ES-I3 (cell line): ENCODE data around the gene THSD1.
"Not testable (repeated sequence)": the region's sequence is repeated elsewhere in the genome, so short reads cannot be mapped to it uniquely, and the experiment has no call there.

ENCODE experiments used
- H3K36me3 ChIP-seq: 2 replicates; pipeline ENCODE4 v1.6.1; 2013; ENCODE audit warnings: mild to moderate bottlenecking, low read length, control low read depth, moderate library complexity; ENCODE audit not compliant: insufficient read depth
- H3K4me1 ChIP-seq: 2 replicates; pipeline ENCODE4 v1.6.1; 2013; ENCODE audit warnings: mild to moderate bottlenecking, control low read depth, low read length; ENCODE audit not compliant: insufficient read depth
- H3K9ac ChIP-seq: 2 replicates; pipeline ENCODE4 v1.6.1; 2013; ENCODE audit warnings: low read depth, mild to moderate bottlenecking, low read length, moderate library complexity
- H3K9me3 ChIP-seq: 2 replicates; pipeline ENCODE4 v1.6.1; 2013; ENCODE audit warnings: mild to moderate bottlenecking, low read length, moderate library complexity; ENCODE audit not compliant: control insufficient read depth, insufficient read depth

Gene THSD1

GRCh38 chr13:52393572-52394357 is 12.2 kb downstream of the THSD1 start:
- H3K4me1 ChIP-seq = no peaks in the 10 kb centered on the region
- H3K9ac ChIP-seq = no peak overlapping the region
- H3K9me3 ChIP-seq = no peaks in the 10 kb centered on the region
- no peaks in the 10 kb centered on the region for H3K36me3 ChIP-seq

- Histone ChIP-seq H3K9me3 (no peaks in the 10 kb centered on the region; the same call in 1 of the 2 replicates), H3K36me3 (no peaks in the 10 kb centered on the region), H3K9ac (no peak overlapping the region), H3K4me1 (no peaks in the 10 kb centered on the region)
These were observed 18.3 kb downstream of the THSD1 start for GRCh38 chr13:52387721-52388120.

- Histone ChIP-seq H3K9ac (no peak overlapping the region), H3K9me3 (no peaks in the 10 kb centered on the region; the same call in 1 of the 2 replicates), H3K4me1 (no peaks in the 10 kb centered on the region), H3K36me3 (no peaks in the 10 kb centered on the region)
These were observed 20.1 kb downstream of the THSD1 start for GRCh38 chr13:52385870-52386269.

GRCh38 chr13:52383366-52383765 is 22.6 kb downstream of the THSD1 start:
- Histone ChIP-seq H3K4me1 (no peaks in the 10 kb centered on the region), H3K36me3 (no peaks in the 10 kb centered on the region), H3K9me3 (no peaks in the 10 kb centered on the region; the same call in 1 of the 2 replicates), H3K9ac (no peak overlapping the region)

GRCh38 chr13:52378312-52378711 is 27.7 kb downstream of the THSD1 start:
- no peaks in the 10 kb centered on the region for H3K9me3 ChIP-seq

GRCh38 chr13:52377898-52378297 is 28.1 kb downstream of the THSD1 start:
- H3K9ac ChIP-seq = no peak overlapping the region
- H3K36me3 ChIP-seq = no peaks in the 10 kb centered on the region
- no peaks in the 10 kb centered on the region for H3K4me1 ChIP-seq
- H3K9me3 ChIP-seq = no peaks in the 10 kb centered on the region

More at GRCh38 chr13:52378312-52378711, 27.7 kb downstream of the THSD1 start:
- H3K36me3 ChIP-seq = no peaks in the 10 kb centered on the region
- no peaks in the 10 kb centered on the region for H3K4me1 ChIP-seq
- H3K9ac ChIP-seq = no peak overlapping the region

GRCh38 chr13:52374873-52375411 is 31.0 kb downstream of the THSD1 start:
- Histone ChIP-seq H3K9me3 (no peaks in the 10 kb centered on the region), H3K4me1 (peaks cover 3% of the 10 kb centered on the region; the same call in 1 of the 2 replicates), H3K36me3 (no peaks in the 10 kb centered on the region), H3K9ac (no peak overlapping the region)

- Histone ChIP-seq H3K4me1 (peaks cover 3% of the 10 kb centered on the region; the same call in 1 of the 2 replicates), H3K9ac (no peak overlapping the region), H3K36me3 (no peaks in the 10 kb centered on the region), H3K9me3 (no peaks in the 10 kb centered on the region)
These were observed 31.6 kb downstream of the THSD1 start for GRCh38 chr13:52374389-52374788.

- not testable (repeated sequence) for H3K4me1 ChIP-seq, H3K9me3 ChIP-seq, H3K9ac ChIP-seq, H3K36me3 ChIP-seq
These were observed 32.7 kb downstream of the THSD1 start for GRCh38 chr13:52373277-52373676.

- no peaks in the 10 kb centered on the region for H3K9me3 ChIP-seq
- H3K4me1 ChIP-seq = peaks cover 3% of the 10 kb centered on the region; the same call in 1 of the 2 replicates
- no peak overlapping the region for H3K9ac ChIP-seq
- H3K36me3 ChIP-seq = no peaks in the 10 kb centered on the region
These were observed 34.2 kb downstream of the THSD1 start for GRCh38 chr13:52371736-52372247.

- Histone ChIP-seq H3K9ac (no peak overlapping the region), H3K4me1 (no peaks in the 10 kb centered on the region), H3K9me3 (no peaks in the 10 kb centered on the region), H3K36me3 (no peaks in the 10 kb centered on the region)
These were observed 39.7 kb downstream of the THSD1 start for GRCh38 chr13:52366291-52366690.

- H3K9ac ChIP-seq = not testable (repeated sequence)
These were observed 43.6 kb downstream of the THSD1 start for GRCh38 chr13:52362169-52362887.

GRCh38 chr13:52361225-52361624 is 44.7 kb downstream of the THSD1 start:
- H3K9ac ChIP-seq = no peak overlapping the region
- H3K4me1 ChIP-seq = no peaks in the 10 kb centered on the region
- no peaks in the 10 kb centered on the region for H3K9me3 ChIP-seq
- no peaks in the 10 kb centered on the region for H3K36me3 ChIP-seq

More at GRCh38 chr13:52362169-52362887, 43.6 kb downstream of the THSD1 start:
- not testable (repeated sequence) for H3K4me1 ChIP-seq, H3K36me3 ChIP-seq, H3K9me3 ChIP-seq

- no peaks in the 10 kb centered on the region for H3K4me1 ChIP-seq
- H3K36me3 ChIP-seq = no peaks in the 10 kb centered on the region
- H3K9me3 ChIP-seq = no peaks in the 10 kb centered on the region
- no peak overlapping the region for H3K9ac ChIP-seq
These were observed 46.4 kb downstream of the THSD1 start for GRCh38 chr13:52359534-52359933.
